Endodermal cell (in vitro differentiated cells): ENCODE data around the gene CROCC2. TPM values are rescaled to one million over a fixed set of nuclear protein-coding genes. Genes with fewer than 3 reads are reported as not detected.

ENCODE experiments used
- DNase-seq: peaks from one replicate; pipeline ENCODE4 v3.0.0-alpha.2; 2017
- H3K27ac ChIP-seq: 2 replicates; pipeline ENCODE4 v1.5.1; 2013; ENCODE audit warnings: mild to moderate bottlenecking, low read depth, low read length, moderate library complexity
- H3K27me3 ChIP-seq: 2 replicates; pipeline ENCODE4 v1.6.1; 2013; ENCODE audit warnings: mild to moderate bottlenecking, low read length, moderate library complexity; ENCODE audit not compliant: insufficient read depth, control insufficient read depth, poor library complexity, severe bottlenecking
- H3K36me3 ChIP-seq: 2 replicates; pipeline ENCODE4 v1.7.0; 2013; ENCODE audit warnings: mild to moderate bottlenecking, low read length, moderate library complexity; ENCODE audit not compliant: control insufficient read depth, insufficient read depth
- H3K4me1 ChIP-seq: one replicate; pipeline ENCODE4 v1.7.0; 2013; ENCODE audit warnings: low read length; ENCODE audit not compliant: control insufficient read depth, insufficient read depth
- H3K4me3 ChIP-seq: 2 replicates; pipeline ENCODE4 v1.5.1; 2013; ENCODE audit warnings: mild to moderate bottlenecking, low read length, moderate library complexity
- H3K9ac ChIP-seq: 2 replicates; pipeline ENCODE4 v1.6.1; 2013; ENCODE audit warnings: mild to moderate bottlenecking, low read length, moderate library complexity; ENCODE audit not compliant: poor library complexity, severe bottlenecking; ENCODE audit errors: extremely low read depth
- H3K9me3 ChIP-seq: 2 replicates; pipeline ENCODE4 v1.6.1; 2013; ENCODE audit warnings: mild to moderate bottlenecking, low read length, moderate library complexity; ENCODE audit not compliant: control insufficient read depth
- H3K27ac Mint-ChIP-seq: 2 replicates; pipeline ENCODE4 v1.8.0; 2020; ENCODE audit warnings: mixed read lengths
- H3K27me3 Mint-ChIP-seq: 2 replicates; pipeline ENCODE4 v1.8.0; 2021; ENCODE audit warnings: mild to moderate bottlenecking, mixed read lengths; ENCODE audit not compliant: insufficient read depth
- H3K36me3 Mint-ChIP-seq: 2 replicates; pipeline ENCODE4 v1.8.0; 2020; ENCODE audit warnings: low read depth, mixed read lengths
- H3K4me1 Mint-ChIP-seq: 2 replicates; pipeline ENCODE4 v1.8.0; 2020; ENCODE audit warnings: mixed read lengths
- H3K4me3 Mint-ChIP-seq: 2 replicates; pipeline ENCODE4 v1.8.0; 2020; ENCODE audit warnings: mild to moderate bottlenecking, moderate library complexity, mixed read lengths
- H3K9me3 Mint-ChIP-seq: 2 replicates; pipeline ENCODE4 v1.8.0; 2020; ENCODE audit warnings: mild to moderate bottlenecking, mixed read lengths
- WGBS, 2 experiments: methylation state at CpG; one replicate each; pipeline versions ENCODE4 v1.1.5 to v1.1.7; 2013; ENCODE audit warnings: missing lambda C conversion rate in 2 of 2, mixed read lengths in 1 of 2; ENCODE audit not compliant: insufficient coverage in 1 of 2, insufficient read length in 1 of 2; 5-methylcytosine and 5-hydroxymethylcytosine counted together
- total RNA-seq, 2 donors: library from RNA; stranded (reverse); fragmentation: NEBNext Ultra II Directional in 1 of 2; extraction: Animal tissue kit (Norgen Biotek cat#: 25700) in 1 of 2; gene quantifications; 2 replicates in 1 of 2; 3 replicates in 1 of 2; pipeline ENCODE4 v1.2.1, GENCODE V29; 2021
- TF ChIP-seq, protein P1 (sequence below): fragments of 200-600 bp; sonication (generic); conservative IDR thresholded peaks from 2 replicates; pipeline ENCODE4 v1.5.0; 2021; ENCODE audit warnings: antibody characterized with exemption, mild to moderate bottlenecking

Gene CROCC2
- total RNA-seq, 2 donors from 2014 or later = not detected

GRCh38 chr2:240981280-240981679 lies 75.1 kb downstream of the CROCC2 start:
- Histone ChIP-seq H3K9ac (no peak overlapping the region), H3K4me3 (no peak overlapping the region), H3K4me1 (no peaks in the 10 kb centered on the region), H3K27ac (no peak overlapping the region), H3K36me3 (no peaks in the 10 kb centered on the region), H3K27me3 (peaks cover 27% of the 10 kb centered on the region), H3K9me3 (no peaks in the 10 kb centered on the region)
- no peaks in the 10 kb centered on the region for H3K36me3 Mint-ChIP-seq
- whole genome bisulfite sequencing, 2 experiments = 78 to 79% methylated on average over 3 to 4 of the region's 4 CpGs
- no peak overlapping the region for H3K4me3 Mint-ChIP-seq
- TF ChIP-seq, protein P1, sequence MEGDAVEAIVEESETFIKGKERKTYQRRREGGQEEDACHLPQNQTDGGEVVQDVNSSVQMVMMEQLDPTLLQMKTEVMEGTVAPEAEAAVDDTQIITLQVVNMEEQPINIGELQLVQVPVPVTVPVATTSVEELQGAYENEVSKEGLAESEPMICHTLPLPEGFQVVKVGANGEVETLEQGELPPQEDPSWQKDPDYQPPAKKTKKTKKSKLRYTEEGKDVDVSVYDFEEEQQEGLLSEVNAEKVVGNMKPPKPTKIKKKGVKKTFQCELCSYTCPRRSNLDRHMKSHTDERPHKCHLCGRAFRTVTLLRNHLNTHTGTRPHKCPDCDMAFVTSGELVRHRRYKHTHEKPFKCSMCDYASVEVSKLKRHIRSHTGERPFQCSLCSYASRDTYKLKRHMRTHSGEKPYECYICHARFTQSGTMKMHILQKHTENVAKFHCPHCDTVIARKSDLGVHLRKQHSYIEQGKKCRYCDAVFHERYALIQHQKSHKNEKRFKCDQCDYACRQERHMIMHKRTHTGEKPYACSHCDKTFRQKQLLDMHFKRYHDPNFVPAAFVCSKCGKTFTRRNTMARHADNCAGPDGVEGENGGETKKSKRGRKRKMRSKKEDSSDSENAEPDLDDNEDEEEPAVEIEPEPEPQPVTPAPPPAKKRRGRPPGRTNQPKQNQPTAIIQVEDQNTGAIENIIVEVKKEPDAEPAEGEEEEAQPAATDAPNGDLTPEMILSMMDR = no peak
- no peak overlapping the region for H3K27ac Mint-ChIP-seq
- no peaks in the 10 kb centered on the region for H3K9me3 Mint-ChIP-seq
- DNase-seq = no peak
- H3K27me3 Mint-ChIP-seq = peaks cover 20% of the 10 kb centered on the region
- no peaks in the 10 kb centered on the region for H3K4me1 Mint-ChIP-seq

DNA sequence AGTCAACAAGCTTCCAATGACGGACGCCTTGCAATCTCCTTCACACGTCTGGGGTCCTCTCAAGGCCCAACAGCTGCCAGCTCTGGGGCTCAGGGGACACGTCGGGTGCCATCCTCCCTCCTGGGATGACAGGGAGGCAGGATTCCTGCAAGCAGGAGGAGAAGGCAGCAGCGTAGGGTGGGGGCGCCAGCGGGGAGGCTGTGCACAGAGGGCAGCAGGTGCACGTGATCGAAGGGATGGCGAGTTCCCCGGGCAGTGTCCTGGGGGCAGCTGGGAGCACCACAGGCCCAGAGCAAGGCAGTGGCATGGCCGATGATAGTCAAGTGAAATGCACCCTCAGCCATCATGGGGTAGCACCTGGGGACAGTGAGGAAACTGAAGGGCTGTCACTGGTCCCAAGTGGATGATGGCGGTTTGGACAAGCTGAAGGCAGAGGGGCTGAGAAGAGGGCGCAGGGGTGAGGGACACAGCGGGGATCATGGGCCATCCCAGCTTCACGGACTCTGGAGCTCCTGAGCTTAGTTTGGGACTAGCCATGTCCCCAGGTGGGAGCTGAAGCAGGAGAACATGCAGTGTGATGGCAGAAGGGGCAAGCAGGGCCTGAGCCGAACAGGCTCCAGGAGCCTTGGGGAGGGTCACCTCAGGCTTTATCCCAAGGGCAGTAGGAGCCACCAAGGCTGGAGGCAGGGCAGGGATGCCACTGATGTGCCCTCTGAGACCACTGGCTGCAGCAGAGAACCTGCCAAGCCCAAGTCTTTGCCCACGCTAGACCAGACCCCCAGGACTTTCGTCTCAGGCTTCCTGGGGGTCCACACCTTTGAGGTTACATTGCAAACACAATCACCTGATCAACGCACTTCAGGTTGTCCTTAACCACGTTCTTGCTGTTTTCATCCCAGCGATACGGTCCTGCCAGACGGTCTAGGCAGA lies 76.0 kb downstream of the CROCC2 start:
- no peak for DNase-seq
- no peak overlapping the region for H3K9ac ChIP-seq
- 89 to 90% methylated on average over 16 to 25 of the region's 25 CpGs for WGBS, 2 experiments
- TF ChIP-seq, protein P1 = no peak
- H3K4me1 Mint-ChIP-seq = no peaks in the 10 kb centered on the region
- H3K9me3 ChIP-seq = no peaks in the 10 kb centered on the region
- no peak overlapping the region for H3K4me3 Mint-ChIP-seq
- H3K36me3 ChIP-seq = no peaks in the 10 kb centered on the region
- H3K27ac Mint-ChIP-seq = no peak overlapping the region
- no peak overlapping the region for H3K4me3 ChIP-seq
- H3K27me3 ChIP-seq = peaks cover 27% of the 10 kb centered on the region
- H3K9me3 Mint-ChIP-seq = no peaks in the 10 kb centered on the region
- peaks cover 20% of the 10 kb centered on the region for H3K27me3 Mint-ChIP-seq
- no peak overlapping the region for H3K27ac ChIP-seq
- H3K36me3 Mint-ChIP-seq = no peaks in the 10 kb centered on the region
- no peaks in the 10 kb centered on the region for H3K4me1 ChIP-seq

GRCh38 chr2:240982821-240983281 lies 76.7 kb downstream of the CROCC2 start:
- Histone ChIP-seq H3K4me1 (no peaks in the 10 kb centered on the region), H3K36me3 (no peaks in the 10 kb centered on the region), H3K9ac (no peak overlapping the region), H3K27ac (no peak overlapping the region), H3K27me3 (peaks cover 27% of the 10 kb centered on the region), H3K4me3 (no peak overlapping the region), H3K9me3 (no peaks in the 10 kb centered on the region)
- no peaks in the 10 kb centered on the region for H3K4me1 Mint-ChIP-seq
- H3K4me3 Mint-ChIP-seq = no peak overlapping the region
- H3K9me3 Mint-ChIP-seq = no peaks in the 10 kb centered on the region
- WGBS, 2 experiments = 91 to 94% methylated on average over 6 to 8 of the region's 8 CpGs
- no peaks in the 10 kb centered on the region for H3K36me3 Mint-ChIP-seq
- H3K27ac Mint-ChIP-seq = no peak overlapping the region
- DNase-seq = no peak
- TF ChIP-seq, protein P1 = no peak
- H3K27me3 Mint-ChIP-seq = peaks cover 20% of the 10 kb centered on the region
